Stimulated activated naive B cell treated with anti-CD40 and anti-IgM and Interleukin-4, amounts not matched to agents 10 μg/mL and 1 μg/mL and 100 μg/mL, for 72 hours (primary cell): ENCODE measurements around the gene DDX50.
"Not testable (repeated sequence)": the region's sequence is repeated elsewhere in the genome, so short reads cannot be mapped to it uniquely, and the experiment has no call there.

Experiments
- ATAC-seq, 2 donors: fragments of 150-1000 bp; cut with Tn5 transposase; replicated peaks; 2 replicates each; pipeline ENCODE4 v1.10.0; 2021; ENCODE audit warnings: moderate library complexity in 1 of 2
- DNase-seq: peaks from one replicate; pipeline ENCODE4 v3.0.0; 2021
- H3K27ac Mint-ChIP-seq: one replicate; pipeline ENCODE4 v1.8.0; 2022; ENCODE audit warnings: mild to moderate bottlenecking, mixed read lengths
- H3K27me3 Mint-ChIP-seq, 2 donors: one replicate each; pipeline ENCODE4 v1.8.0; 2022; ENCODE audit warnings: mixed read lengths in 2 of 2
- H3K36me3 Mint-ChIP-seq, 2 donors: one replicate each; pipeline ENCODE4 v1.8.0; 2022; ENCODE audit warnings: mixed read lengths in 2 of 2, mild to moderate bottlenecking in 1 of 2
- H3K4me1 Mint-ChIP-seq, 2 donors: one replicate each; pipeline ENCODE4 v1.8.0; 2022; ENCODE audit warnings: mixed read lengths in 2 of 2, mild to moderate bottlenecking in 1 of 2
- H3K4me3 Mint-ChIP-seq, 2 donors: one replicate each; pipeline ENCODE4 v1.8.0; 2022; ENCODE audit warnings: mild to moderate bottlenecking in 2 of 2, mixed read lengths in 2 of 2, moderate library complexity in 1 of 2
- H3K9me3 Mint-ChIP-seq, 2 donors: one replicate each; pipeline ENCODE4 v1.8.0; 2022; ENCODE audit warnings: mixed read lengths in 2 of 2, mild to moderate bottlenecking in 1 of 2

The DDX50 gene

DNA sequence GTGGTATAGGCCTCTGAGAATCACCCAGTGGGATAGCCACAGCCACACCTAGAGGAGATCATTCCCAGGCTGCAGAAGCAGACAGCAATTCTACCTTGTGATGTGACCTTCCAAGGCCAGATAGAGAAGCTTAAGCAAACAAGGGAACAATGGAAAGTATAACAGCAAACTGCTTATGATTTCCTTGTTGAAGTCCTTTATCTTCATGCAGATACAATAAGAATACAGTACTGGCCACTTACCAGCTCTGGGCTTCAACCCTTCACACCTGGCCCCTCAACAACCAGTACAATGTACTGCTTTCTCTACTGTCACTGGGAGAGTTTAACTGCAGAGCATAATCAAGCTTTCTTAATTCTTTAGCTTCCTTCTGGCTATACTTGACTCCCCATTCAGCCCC is 22.6 kb upstream of the DDX50 start:
- Mint-ChIP-seq H3K27ac (no peak overlapping the region), H3K36me3 (no peaks in the 10 kb centered on the region), H3K4me1 (no peaks in the 10 kb centered on the region), H3K4me3 (no peak overlapping the region), H3K9me3 (no peaks in the 10 kb centered on the region), H3K27me3 (no peaks in the 10 kb centered on the region)
- ATAC-seq (no peak), DNase-seq (no peak)

DNA sequence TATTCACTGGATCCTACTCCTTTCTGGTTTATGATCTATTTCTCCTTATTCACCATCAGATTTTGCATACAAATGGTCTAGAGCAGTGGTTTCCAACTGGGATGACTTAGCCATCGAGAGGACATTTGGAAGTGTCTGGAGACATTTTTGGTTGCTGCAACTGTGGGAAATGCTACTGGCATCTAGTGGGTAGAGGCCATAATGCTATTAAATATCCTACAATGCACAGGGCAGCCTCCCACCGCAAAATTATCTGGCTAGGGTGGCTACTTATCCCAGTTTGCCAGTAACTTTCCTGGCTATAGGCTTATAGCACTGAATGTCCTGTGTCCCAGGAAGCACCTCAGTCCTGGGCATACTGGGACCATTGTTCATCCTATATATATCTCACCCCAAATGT is 21.5 kb upstream of the DDX50 start:
- ATAC-seq (no peak), DNase-seq (no peak)
- Mint-ChIP-seq H3K27me3 (no peaks in the 10 kb centered on the region), H3K4me1 (no peaks in the 10 kb centered on the region), H3K36me3 (no peaks in the 10 kb centered on the region), H3K27ac (no peak overlapping the region), H3K9me3 (no peaks in the 10 kb centered on the region), H3K4me3 (no peak overlapping the region)

DNA sequence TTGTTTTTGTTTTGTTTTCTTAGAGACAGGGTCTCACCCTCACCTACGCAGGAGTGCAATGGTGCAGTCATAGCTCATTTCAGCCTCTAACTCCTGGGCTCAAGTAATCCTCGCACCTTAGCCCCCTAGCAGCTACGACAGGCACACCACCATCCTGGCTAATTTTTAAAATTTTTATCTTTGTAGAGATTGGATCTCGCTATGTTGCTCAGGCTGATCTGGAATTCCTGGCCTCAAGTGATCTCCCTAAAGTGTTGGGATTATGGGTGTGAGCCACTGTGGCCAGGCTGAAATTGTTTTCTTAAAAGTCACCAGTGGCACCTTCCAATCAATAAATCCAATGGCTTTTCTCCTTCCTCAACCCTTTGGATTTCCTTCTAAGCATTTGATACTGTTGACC is 20.9 kb upstream of the DDX50 start:
- no peak for DNase-seq
- H3K36me3 Mint-ChIP-seq, result no peaks in the 10 kb centered on the region
- H3K27me3 Mint-ChIP-seq, result no peaks in the 10 kb centered on the region
- no peaks in the 10 kb centered on the region for H3K4me1 Mint-ChIP-seq
- no peak overlapping the region for H3K27ac Mint-ChIP-seq
- H3K4me3 Mint-ChIP-seq, result no peak overlapping the region
- H3K9me3 Mint-ChIP-seq, result no peaks in the 10 kb centered on the region
- ATAC-seq, result no peak

- Mint-ChIP-seq H3K9me3 (no peaks in the 10 kb centered on the region), H3K4me1 (peaks cover 2 to 3% of the 10 kb centered on the region in 2 donors), H3K4me3 (no peak overlapping the region)
These were observed 6.1 kb upstream of the DDX50 start for GRCh38 chr10:68895041-68895440.

GRCh38 chr10:68897336-68897741 is 3.8 kb upstream of the DDX50 start:
- H3K36me3 Mint-ChIP-seq, result peaks cover 2 to 5% of the 10 kb centered on the region in 2 donors
- no peak for ATAC-seq
- no peak overlapping the region for H3K4me3 Mint-ChIP-seq
- H3K27me3 Mint-ChIP-seq, result peaks cover 9 to 14% of the 10 kb centered on the region in 2 donors
- no peaks in the 10 kb centered on the region for H3K9me3 Mint-ChIP-seq
- peaks cover 6 to 23% of the 10 kb centered on the region in 2 donors for H3K4me1 Mint-ChIP-seq
- DNase-seq, result no peak
- no peak overlapping the region for H3K27ac Mint-ChIP-seq

More at GRCh38 chr10:68895041-68895440, 6.1 kb upstream of the DDX50 start:
- ATAC-seq (no peak), DNase-seq (no peak)
- Mint-ChIP-seq H3K27me3 (peaks cover 9 to 14% of the 10 kb centered on the region in 2 donors), H3K36me3 (no peaks in the 10 kb centered on the region), H3K27ac (no peak overlapping the region)

- peak overlapping the region in 1 of 2 donors; percentile 6 for H3K4me3 Mint-ChIP-seq
- peak overlapping the region; percentile 20 for H3K27ac Mint-ChIP-seq
- H3K27me3 Mint-ChIP-seq, result peaks cover 9 to 14% of the 10 kb centered on the region in 2 donors
- no peak for DNase-seq
- no peaks in the 10 kb centered on the region for H3K9me3 Mint-ChIP-seq
- no peak for ATAC-seq
- peaks cover 15 to 38% of the 10 kb centered on the region in 2 donors for H3K4me1 Mint-ChIP-seq
- peaks cover 15% of the 10 kb centered on the region in 2 donors for H3K36me3 Mint-ChIP-seq
These were observed 1.8 kb upstream of the DDX50 start for GRCh38 chr10:68899186-68899745.

DNA sequence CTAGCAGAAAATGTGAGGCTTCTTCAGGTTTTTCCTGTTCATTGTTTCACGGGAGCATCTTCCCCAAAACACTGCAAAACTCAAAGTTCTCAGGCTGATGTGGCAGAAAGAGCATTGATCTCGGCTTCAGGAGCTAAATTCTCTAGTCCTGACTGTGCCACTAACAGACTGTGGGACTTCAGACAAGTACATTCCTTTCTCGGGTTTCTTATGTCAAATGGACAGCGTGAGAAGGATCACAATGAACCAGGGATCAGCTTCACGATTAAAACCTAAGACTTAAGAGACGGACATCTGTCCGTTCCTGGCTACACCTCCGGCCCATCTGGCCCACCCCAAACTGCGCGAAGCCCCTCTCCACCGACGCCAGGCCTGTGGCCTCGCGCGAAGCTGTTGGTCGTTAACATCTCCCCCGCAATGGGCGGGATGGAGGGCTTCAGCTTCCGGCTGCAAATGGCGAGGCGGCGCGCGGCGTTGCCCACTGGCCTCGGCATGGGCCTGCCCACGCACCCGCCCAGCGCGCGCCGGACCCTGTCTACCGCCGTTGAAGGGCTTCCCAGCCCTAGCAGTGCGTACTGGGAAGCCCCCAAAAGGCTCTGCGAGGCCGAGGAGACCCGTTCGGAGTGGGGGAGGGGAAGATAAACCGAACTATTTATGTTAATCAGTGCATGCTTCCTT is 549 bp upstream of the DDX50 start:
- Mint-ChIP-seq H3K36me3 (peaks cover 17 to 18% of the 10 kb centered on the region in 2 donors), H3K4me1 (peaks cover 17 to 41% of the 10 kb centered on the region in 2 donors), H3K27ac (peak overlapping the region; percentile 100), H3K27me3 (peaks cover 9 to 14% of the 10 kb centered on the region in 2 donors), H3K4me3 (peak overlapping the region; percentile 99 to 100), H3K9me3 (no peaks in the 10 kb centered on the region)
- ATAC-seq (peak; percentile 54 to 65), DNase-seq (no peak)

- H3K4me3 Mint-ChIP-seq, result peak overlapping the region; percentile 99 to 100
- peaks cover 26 to 30% of the 10 kb centered on the region in 2 donors for H3K36me3 Mint-ChIP-seq
- H3K27me3 Mint-ChIP-seq, result peaks cover 9 to 14% of the 10 kb centered on the region in 2 donors
- DNase-seq, result no peak
- H3K27ac Mint-ChIP-seq, result peak overlapping the region; percentile 37
- ATAC-seq, result no peak
- H3K4me1 Mint-ChIP-seq, result peaks cover 19 to 52% of the 10 kb centered on the region in 2 donors
- no peaks in the 10 kb centered on the region for H3K9me3 Mint-ChIP-seq
These were observed 1.3 kb downstream of the DDX50 start for GRCh38 chr10:68902382-68902781.

DNA sequence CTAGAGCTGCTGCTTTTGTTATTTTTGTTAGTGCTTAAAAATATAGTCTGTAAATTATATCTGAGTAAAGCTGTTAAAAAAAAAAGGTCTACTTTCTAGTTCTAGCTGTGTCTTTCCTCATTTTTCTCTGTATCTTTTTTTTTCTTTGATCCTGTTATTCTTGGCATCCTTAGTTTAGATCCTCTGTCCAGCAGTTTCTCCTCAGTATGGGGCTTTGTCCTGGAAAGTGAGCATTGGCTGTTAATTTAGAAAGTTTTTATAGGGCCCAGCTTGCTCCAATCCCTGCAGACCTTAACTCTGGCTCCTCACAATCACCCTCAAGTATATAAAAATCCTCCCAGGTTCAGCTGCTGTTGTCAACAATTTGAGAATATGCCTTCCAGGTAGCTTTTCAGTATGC is 23.5 kb downstream of the DDX50 start:
- DNase-seq (no peak), ATAC-seq (no peak)
- peaks cover 23 to 36% of the 10 kb centered on the region in 2 donors for H3K36me3 Mint-ChIP-seq
- no peaks in the 10 kb centered on the region for H3K9me3 Mint-ChIP-seq
- peak overlapping the region; percentile 73 for H3K27ac Mint-ChIP-seq
- no peak overlapping the region for H3K4me3 Mint-ChIP-seq
- no peaks in the 10 kb centered on the region for H3K27me3 Mint-ChIP-seq
- no peaks in the 10 kb centered on the region for H3K4me1 Mint-ChIP-seq

DNA sequence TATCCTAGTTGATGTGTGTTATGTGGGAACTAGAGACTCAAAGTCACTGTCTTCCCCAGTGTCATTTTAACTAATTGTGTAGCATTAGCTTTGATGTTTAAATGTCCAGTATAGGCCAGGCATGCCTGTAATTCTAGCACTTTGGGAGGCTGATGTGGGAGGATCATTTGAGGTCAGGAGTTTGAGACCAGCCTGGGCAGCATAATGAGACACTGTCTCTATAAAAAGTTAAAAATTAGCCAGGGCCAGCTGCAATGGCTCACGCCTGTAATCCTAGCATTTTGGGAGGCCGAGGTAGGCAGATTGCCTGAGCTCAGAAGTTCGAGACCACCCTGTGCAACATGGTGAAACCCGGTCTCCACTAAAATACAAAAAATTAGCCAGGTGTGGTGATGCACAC is 24.4 kb downstream of the DDX50 start:
- Mint-ChIP-seq H3K4me1 (no peaks in the 10 kb centered on the region), H3K27ac (no peak overlapping the region), H3K4me3 (no peak overlapping the region), H3K36me3 (peaks cover 28 to 37% of the 10 kb centered on the region in 2 donors), H3K9me3 (no peaks in the 10 kb centered on the region), H3K27me3 (no peaks in the 10 kb centered on the region)
- ATAC-seq (no peak), DNase-seq (no peak)

DNA sequence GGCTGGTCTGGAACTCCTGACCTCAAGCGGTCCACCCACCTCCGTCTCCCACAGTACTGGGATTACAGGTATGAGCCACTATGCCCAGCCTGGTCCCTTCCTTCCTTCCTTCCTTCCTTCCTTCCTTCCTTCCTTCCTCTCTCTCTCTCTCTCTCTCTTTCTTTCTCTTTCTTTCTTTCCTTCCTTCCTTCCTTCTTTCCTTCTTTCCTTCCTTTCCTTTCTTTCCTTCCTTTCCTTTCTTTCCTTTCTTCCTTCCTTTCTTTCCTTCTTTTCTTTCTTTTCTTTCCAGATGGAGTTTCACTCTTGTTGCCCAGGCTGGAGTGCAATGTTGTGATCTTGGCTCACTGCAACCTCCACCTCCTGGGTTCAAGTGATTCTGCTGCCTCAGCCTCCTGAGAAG is 28.0 kb downstream of the DDX50 start:
- not testable (repeated sequence) for H3K4me3 Mint-ChIP-seq, DNase-seq, H3K9me3 Mint-ChIP-seq, ATAC-seq, H3K27me3 Mint-ChIP-seq, H3K4me1 Mint-ChIP-seq, H3K27ac Mint-ChIP-seq
- peaks cover 33 to 49% of the 10 kb centered on the region in 2 donors for H3K36me3 Mint-ChIP-seq

DNA sequence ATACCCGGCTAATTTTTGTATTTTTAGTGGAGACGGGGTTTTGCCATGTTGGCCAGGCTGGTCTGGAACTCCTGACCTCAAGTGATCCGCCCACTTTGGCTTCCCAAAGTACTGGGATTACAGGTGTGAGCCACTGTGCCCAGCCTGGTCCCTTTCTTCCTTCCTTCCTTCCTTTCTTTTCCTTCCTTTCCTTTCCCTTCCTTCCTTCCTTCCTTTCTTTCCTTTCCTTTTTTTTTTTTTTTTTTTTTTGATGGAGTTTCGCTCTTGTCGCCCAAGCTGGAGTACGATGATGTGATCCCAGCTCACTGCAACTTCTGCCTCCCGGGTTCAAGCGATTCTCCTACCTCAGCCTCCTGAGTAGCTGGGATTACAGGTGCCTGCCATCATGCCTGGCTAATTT is 28.8 kb downstream of the DDX50 start:
- Mint-ChIP-seq H3K27ac (peak overlapping the region; percentile 2), H3K36me3 (peaks cover 30 to 42% of the 10 kb centered on the region in 2 donors)
- H3K4me1 Mint-ChIP-seq, H3K4me3 Mint-ChIP-seq, H3K27me3 Mint-ChIP-seq, DNase-seq, H3K9me3 Mint-ChIP-seq, ATAC-seq: not testable (repeated sequence)

- ATAC-seq, H3K9me3 Mint-ChIP-seq, H3K27me3 Mint-ChIP-seq, H3K27ac Mint-ChIP-seq, H3K4me3 Mint-ChIP-seq, DNase-seq, H3K4me1 Mint-ChIP-seq: not testable (repeated sequence)
- H3K36me3 Mint-ChIP-seq, result peaks cover 32 to 49% of the 10 kb centered on the region in 2 donors
These were observed 31.7 kb downstream of the DDX50 start for GRCh38 chr10:68932860-68933259.

GRCh38 chr10:68934994-68935393 is 33.9 kb downstream of the DDX50 start:
- no peaks in the 10 kb centered on the region for H3K9me3 Mint-ChIP-seq
- DNase-seq (no peak), ATAC-seq (no peak)
- H3K27ac Mint-ChIP-seq, result no peak overlapping the region
- no peak overlapping the region for H3K4me3 Mint-ChIP-seq
- peaks cover 0 to 6% of the 10 kb centered on the region in 2 donors for H3K4me1 Mint-ChIP-seq
- peaks cover 29 to 50% of the 10 kb centered on the region in 2 donors for H3K36me3 Mint-ChIP-seq
- no peaks in the 10 kb centered on the region for H3K27me3 Mint-ChIP-seq

GRCh38 chr10:68938117-68938516 is 37.0 kb downstream of the DDX50 start:
- no peaks in the 10 kb centered on the region for H3K4me1 Mint-ChIP-seq
- no peak overlapping the region for H3K4me3 Mint-ChIP-seq
- ATAC-seq (no peak), DNase-seq (no peak)
- H3K9me3 Mint-ChIP-seq, result no peaks in the 10 kb centered on the region
- H3K27me3 Mint-ChIP-seq, result no peaks in the 10 kb centered on the region
- peaks cover 17 to 25% of the 10 kb centered on the region in 2 donors for H3K36me3 Mint-ChIP-seq
- peak overlapping the region; percentile 11 for H3K27ac Mint-ChIP-seq
